Measurements from ENCODE around the gene GSTK1. TPM values are rescaled to one million over a fixed set of nuclear protein-coding genes. Genes with fewer than 3 reads are reported as not detected.
"Not testable (repeated sequence)": the region's sequence is repeated elsewhere in the genome, so short reads cannot be mapped to it uniquely, and the experiment has no call there.

GSTK1 gene
- polyA plus RNA-seq, 1 donor (not counting 4 experiments of a cell fraction or from before 2014, with no cell fraction given), result 133 TPM

DNA sequence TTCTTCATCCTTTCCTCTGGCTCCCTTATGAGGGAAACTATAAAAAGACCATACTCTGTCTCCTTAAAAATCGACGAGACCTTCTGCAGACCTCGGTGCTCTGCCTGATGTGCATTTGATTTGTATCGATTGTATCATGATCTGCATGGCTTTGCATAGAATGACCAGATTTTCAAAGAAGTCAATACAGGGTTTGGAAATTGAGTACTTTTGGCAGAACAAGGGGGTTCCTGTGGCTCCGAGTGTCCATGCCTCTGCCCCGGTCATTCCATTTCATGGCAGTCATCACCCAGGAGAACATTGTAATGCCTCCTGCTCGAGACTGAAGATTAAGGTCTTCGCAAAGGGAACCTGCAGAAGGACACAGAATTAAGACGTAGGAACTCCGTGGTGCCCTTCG, 25.6 kb downstream of the GSTK1 start:
- dilution Hi-C loops (cut with MboI; ENCODE audit: extremely low pct_ligation_motif_present, low sequenced_read_pairs), result no loop called here
- Histone ChIP-seq H2AFZ (ENCODE audit: control insufficient read depth, low read length) (peak overlapping the region; percentile 86), H3K79me2 (ENCODE audit: control insufficient read depth, insufficient read depth, low read length) (peaks cover 33% of the 10 kb centered on the region)

DNA sequence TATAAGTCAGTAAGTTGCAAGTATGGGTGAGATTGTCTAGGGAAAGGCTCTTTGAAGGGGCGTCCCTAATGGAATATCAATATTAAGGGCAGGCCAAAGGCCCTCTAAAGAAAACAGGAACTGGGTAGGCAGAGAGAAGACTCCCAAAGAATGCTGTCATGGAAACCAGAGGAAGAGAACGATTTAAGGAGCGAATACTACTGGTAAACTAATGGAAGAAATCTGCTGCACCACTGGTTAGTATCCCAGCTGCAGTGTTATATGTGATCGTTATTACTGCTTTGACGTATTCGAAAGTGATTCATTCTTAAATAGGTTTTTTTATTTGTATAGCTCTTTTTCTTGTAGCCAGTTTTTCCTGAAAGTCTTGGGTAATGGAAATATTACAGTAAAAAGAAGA, 26.2 kb downstream of the GSTK1 start:
- H3K27me3 ChIP-seq (ENCODE audit: control insufficient read depth, extremely low read depth, insufficient read depth, low read length), result no peaks in the 10 kb centered on the region
- H3K4me1 ChIP-seq (ENCODE audit: control insufficient read depth, extremely low read depth, insufficient read depth, low read length), result peaks cover 35% of the 10 kb centered on the region
- H3K79me2 ChIP-seq (ENCODE audit: control insufficient read depth, insufficient read depth, low read length), result peaks cover 33% of the 10 kb centered on the region
- TF ChIP-seq, protein P1, sequence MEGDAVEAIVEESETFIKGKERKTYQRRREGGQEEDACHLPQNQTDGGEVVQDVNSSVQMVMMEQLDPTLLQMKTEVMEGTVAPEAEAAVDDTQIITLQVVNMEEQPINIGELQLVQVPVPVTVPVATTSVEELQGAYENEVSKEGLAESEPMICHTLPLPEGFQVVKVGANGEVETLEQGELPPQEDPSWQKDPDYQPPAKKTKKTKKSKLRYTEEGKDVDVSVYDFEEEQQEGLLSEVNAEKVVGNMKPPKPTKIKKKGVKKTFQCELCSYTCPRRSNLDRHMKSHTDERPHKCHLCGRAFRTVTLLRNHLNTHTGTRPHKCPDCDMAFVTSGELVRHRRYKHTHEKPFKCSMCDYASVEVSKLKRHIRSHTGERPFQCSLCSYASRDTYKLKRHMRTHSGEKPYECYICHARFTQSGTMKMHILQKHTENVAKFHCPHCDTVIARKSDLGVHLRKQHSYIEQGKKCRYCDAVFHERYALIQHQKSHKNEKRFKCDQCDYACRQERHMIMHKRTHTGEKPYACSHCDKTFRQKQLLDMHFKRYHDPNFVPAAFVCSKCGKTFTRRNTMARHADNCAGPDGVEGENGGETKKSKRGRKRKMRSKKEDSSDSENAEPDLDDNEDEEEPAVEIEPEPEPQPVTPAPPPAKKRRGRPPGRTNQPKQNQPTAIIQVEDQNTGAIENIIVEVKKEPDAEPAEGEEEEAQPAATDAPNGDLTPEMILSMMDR (optimal IDR thresholded peaks at IDR 0.05 in 1 of 3, IDR thresholded peaks at IDR 0.05 in 1 of 3, conservative IDR thresholded peaks at IDR 0.05 in 1 of 3; ENCODE audit: extremely low read depth in 1 of 3, insufficient read depth in 2 of 3, low read length in 3 of 3), result no peak
- TF ChIP-seq EZH2 (IDR thresholded peaks at IDR 0.05; ENCODE audit: low read length), result no peak
- H3K27ac ChIP-seq (ENCODE audit: control insufficient read depth, insufficient read depth, low read length), result peak overlapping the region; percentile 53
- peak overlapping the region; percentile 68 to 92 (median 87) for H3K4me3 ChIP-seq (ENCODE audit: control insufficient read depth in 2 of 3, extremely low read depth in 1 of 3, insufficient read depth in 2 of 3, low read depth in 1 of 3, low read length in 3 of 3)
- H4K20me1 ChIP-seq (ENCODE audit: control insufficient read depth, extremely low read depth, insufficient read depth, low read length), result no peaks in the 10 kb centered on the region
- peak overlapping the region; percentile 92 for H3K4me2 ChIP-seq (ENCODE audit: control insufficient read depth, extremely low read depth, insufficient read depth, low read depth, low read length)
- H3K9me1 ChIP-seq (ENCODE audit: control insufficient read depth, extremely low read depth, insufficient read depth, low read length), result peaks cover 1% of the 10 kb centered on the region
- FAIRE-seq (no peak), DNase-seq (ENCODE audit: low read depth, low spot score) (no peak)
- H3K9ac ChIP-seq (ENCODE audit: control insufficient read depth, extremely low read depth, insufficient read depth, low read length), result peak overlapping the region; percentile 94
- H3K9me3 ChIP-seq (ENCODE audit: control insufficient read depth, low read depth, low read length), result no peaks in the 10 kb centered on the region
- peaks cover 15 to 29% of the 10 kb centered on the region in 2 experiments for H3K36me3 ChIP-seq (ENCODE audit: control insufficient read depth in 2 of 2, extremely low read depth in 1 of 2, insufficient read depth in 2 of 2, low read length in 2 of 2)
- H2AFZ ChIP-seq (ENCODE audit: control insufficient read depth, low read length), result no peak overlapping the region
- dilution Hi-C loops (cut with MboI; ENCODE audit: extremely low pct_ligation_motif_present, low sequenced_read_pairs), result no loop called here

More for the DNA sequence above, 25.6 kb downstream of the GSTK1 start:
- FAIRE-seq (no peak), DNase-seq (ENCODE audit: low read depth, low spot score) (no peak)
- no peaks in the 10 kb centered on the region for H3K9me3 ChIP-seq (ENCODE audit: control insufficient read depth, low read depth, low read length)
- H3K4me3 ChIP-seq (ENCODE audit: control insufficient read depth in 2 of 3, extremely low read depth in 1 of 3, insufficient read depth in 2 of 3, low read depth in 1 of 3, low read length in 3 of 3), result peak overlapping the region; percentile 68 to 92 (median 87)
- H3K27ac ChIP-seq (ENCODE audit: control insufficient read depth, insufficient read depth, low read length), result peak overlapping the region; percentile 53
- peak overlapping the region; percentile 94 for H3K9ac ChIP-seq (ENCODE audit: control insufficient read depth, extremely low read depth, insufficient read depth, low read length)
- peaks cover 39% of the 10 kb centered on the region for H3K4me1 ChIP-seq (ENCODE audit: control insufficient read depth, extremely low read depth, insufficient read depth, low read length)
- peak overlapping the region; percentile 92 for H3K4me2 ChIP-seq (ENCODE audit: control insufficient read depth, extremely low read depth, insufficient read depth, low read depth, low read length)
- no peaks in the 10 kb centered on the region for H3K27me3 ChIP-seq (ENCODE audit: control insufficient read depth, extremely low read depth, insufficient read depth, low read length)
- no peaks in the 10 kb centered on the region for H4K20me1 ChIP-seq (ENCODE audit: control insufficient read depth, extremely low read depth, insufficient read depth, low read length)
- no peak for TF ChIP-seq EZH2 (IDR thresholded peaks at IDR 0.05; ENCODE audit: low read length)
- TF ChIP-seq, protein P1 (optimal IDR thresholded peaks at IDR 0.05 in 1 of 3, IDR thresholded peaks at IDR 0.05 in 1 of 3, conservative IDR thresholded peaks at IDR 0.05 in 1 of 3; ENCODE audit: extremely low read depth in 1 of 3, insufficient read depth in 2 of 3, low read length in 3 of 3), result no peak
- no peaks in the 10 kb centered on the region for H3K9me1 ChIP-seq (ENCODE audit: control insufficient read depth, extremely low read depth, insufficient read depth, low read length)
- peaks cover 12 to 25% of the 10 kb centered on the region in 2 experiments for H3K36me3 ChIP-seq (ENCODE audit: control insufficient read depth in 2 of 2, extremely low read depth in 1 of 2, insufficient read depth in 2 of 2, low read length in 2 of 2)

DNA sequence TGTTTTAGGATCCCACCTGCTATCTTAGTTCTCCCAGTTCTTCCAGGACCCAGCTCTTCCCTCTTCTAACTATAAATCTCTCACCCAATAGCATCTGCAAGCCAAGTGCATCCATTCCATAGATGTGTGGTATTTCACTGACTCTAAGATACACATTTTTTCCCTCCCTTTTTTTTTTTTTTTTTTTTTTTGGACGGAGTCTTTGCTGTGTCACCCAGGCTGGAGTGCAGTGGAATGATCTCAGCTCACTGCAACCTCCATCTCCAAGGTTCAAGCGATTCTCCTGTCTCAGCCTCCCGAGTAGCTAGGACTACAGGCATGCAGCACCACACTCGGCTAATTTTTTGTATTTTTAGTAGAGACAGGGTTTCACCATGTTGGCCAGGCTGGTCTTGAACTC, 26.6 kb downstream of the GSTK1 start:
- DNase-seq (ENCODE audit: low read depth, low spot score); H4K20me1 ChIP-seq (ENCODE audit: control insufficient read depth, extremely low read depth, insufficient read depth, low read length); H2AFZ ChIP-seq (ENCODE audit: control insufficient read depth, low read length); H3K9ac ChIP-seq (ENCODE audit: control insufficient read depth, extremely low read depth, insufficient read depth, low read length); FAIRE-seq; H3K27me3 ChIP-seq (ENCODE audit: control insufficient read depth, extremely low read depth, insufficient read depth, low read length); H3K9me3 ChIP-seq (ENCODE audit: control insufficient read depth, low read depth, low read length); dilution Hi-C loops (cut with MboI; ENCODE audit: extremely low pct_ligation_motif_present, low sequenced_read_pairs); H3K9me1 ChIP-seq (ENCODE audit: control insufficient read depth, extremely low read depth, insufficient read depth, low read length): not testable (repeated sequence)
- peak overlapping the region; percentile 53 for H3K27ac ChIP-seq (ENCODE audit: control insufficient read depth, insufficient read depth, low read length)
- peaks cover 31% of the 10 kb centered on the region for H3K4me1 ChIP-seq (ENCODE audit: control insufficient read depth, extremely low read depth, insufficient read depth, low read length)
- H3K79me2 ChIP-seq (ENCODE audit: control insufficient read depth, insufficient read depth, low read length), result peaks cover 36% of the 10 kb centered on the region
- H3K4me3 ChIP-seq (ENCODE audit: control insufficient read depth in 2 of 3, extremely low read depth in 1 of 3, insufficient read depth in 2 of 3, low read depth in 1 of 3, low read length in 3 of 3), result peak overlapping the region; percentile 68 to 92 (median 87)
- H3K36me3 ChIP-seq (ENCODE audit: control insufficient read depth in 2 of 2, extremely low read depth in 1 of 2, insufficient read depth in 2 of 2, low read length in 2 of 2), result peaks cover 18 to 34% of the 10 kb centered on the region in 2 experiments
- peak overlapping the region; percentile 92 for H3K4me2 ChIP-seq (ENCODE audit: control insufficient read depth, extremely low read depth, insufficient read depth, low read depth, low read length)
